ENCODE measurements around the gene SH3RF2.

Gene SH3RF2

DNA sequence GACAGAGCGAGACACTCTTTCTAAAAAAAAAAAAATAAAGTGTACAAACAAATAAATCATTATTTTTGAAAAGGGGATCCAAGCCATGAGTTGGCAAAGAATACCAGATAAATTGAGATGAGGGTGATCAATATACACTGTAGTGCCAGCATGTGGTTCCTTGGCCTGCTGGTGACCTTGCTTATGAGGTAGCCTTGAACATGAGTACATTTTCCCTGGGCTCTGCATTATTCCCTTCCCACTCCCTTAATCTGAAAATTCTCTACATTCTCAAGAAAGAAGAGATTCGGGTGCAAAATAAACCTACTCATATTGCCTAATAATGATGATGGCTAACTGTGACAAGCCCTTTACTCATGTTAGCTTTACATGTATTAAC lies 33.3 kb downstream of the SH3RF2 start:
- TF ChIP-seq ZNF473 (tag by site-specific recombination; IDR thresholded peaks at IDR 0.05) (no peak), ZNF624 (tag by site-specific recombination; IDR thresholded peaks at IDR 0.05) (no peak), ZNF416 (tag by site-specific recombination; IDR thresholded peaks at IDR 0.05) (no peak), ZNF132 (tag by site-specific recombination; IDR thresholded peaks at IDR 0.05; ENCODE audit: borderline replicate concordance) (no peak), ZSCAN23 (tag by site-specific recombination; IDR thresholded peaks at IDR 0.05) (no peak), KLF16 (tag by site-specific recombination; IDR thresholded peaks at IDR 0.05) (no peak), ZNF585B (tag by site-specific recombination; IDR thresholded peaks at IDR 0.05) (no peak), OVOL3 (tag by site-specific recombination; IDR thresholded peaks at IDR 0.05) (no peak), MYNN (tag by site-specific recombination; IDR thresholded peaks at IDR 0.05; ENCODE audit: borderline replicate concordance) (no peak), GLIS1 (tag by site-specific recombination; IDR thresholded peaks at IDR 0.05) (no peak), GLIS2 (tag by site-specific recombination; IDR thresholded peaks at IDR 0.05) (no peak), ZBTB48 (tag by site-specific recombination; IDR thresholded peaks at IDR 0.05) (no peak), ZNF621 (tag by site-specific recombination; IDR thresholded peaks at IDR 0.05) (no peak), SP3 (tag by site-specific recombination; IDR thresholded peaks at IDR 0.05) (no peak)
- TF ChIP-seq, protein P1, sequence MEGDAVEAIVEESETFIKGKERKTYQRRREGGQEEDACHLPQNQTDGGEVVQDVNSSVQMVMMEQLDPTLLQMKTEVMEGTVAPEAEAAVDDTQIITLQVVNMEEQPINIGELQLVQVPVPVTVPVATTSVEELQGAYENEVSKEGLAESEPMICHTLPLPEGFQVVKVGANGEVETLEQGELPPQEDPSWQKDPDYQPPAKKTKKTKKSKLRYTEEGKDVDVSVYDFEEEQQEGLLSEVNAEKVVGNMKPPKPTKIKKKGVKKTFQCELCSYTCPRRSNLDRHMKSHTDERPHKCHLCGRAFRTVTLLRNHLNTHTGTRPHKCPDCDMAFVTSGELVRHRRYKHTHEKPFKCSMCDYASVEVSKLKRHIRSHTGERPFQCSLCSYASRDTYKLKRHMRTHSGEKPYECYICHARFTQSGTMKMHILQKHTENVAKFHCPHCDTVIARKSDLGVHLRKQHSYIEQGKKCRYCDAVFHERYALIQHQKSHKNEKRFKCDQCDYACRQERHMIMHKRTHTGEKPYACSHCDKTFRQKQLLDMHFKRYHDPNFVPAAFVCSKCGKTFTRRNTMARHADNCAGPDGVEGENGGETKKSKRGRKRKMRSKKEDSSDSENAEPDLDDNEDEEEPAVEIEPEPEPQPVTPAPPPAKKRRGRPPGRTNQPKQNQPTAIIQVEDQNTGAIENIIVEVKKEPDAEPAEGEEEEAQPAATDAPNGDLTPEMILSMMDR (tag by site-specific recombination; IDR thresholded peaks at IDR 0.05): no peak
- H3K4me3 ChIP-seq (ENCODE audit: low read depth, low read length): no peak overlapping the region
- H3K4me1 ChIP-seq (ENCODE audit: control insufficient read depth, insufficient read depth, low read length): no peaks in the 10 kb centered on the region
- CTCF ChIA-PET: interaction anchor here (0.6 kb wide), 1 partner anchor 11 kb away, joined by 3 read pairs; no protein-coding TSS in a partner anchor
- POLR2A ChIA-PET: no interaction called here
- no peaks in the 10 kb centered on the region for H3K36me3 ChIP-seq (ENCODE audit: control insufficient read depth in 2 of 2, insufficient read depth in 1 of 2, low read length in 2 of 2)
- no peaks in the 10 kb centered on the region for H3K9me3 ChIP-seq (ENCODE audit: control insufficient read depth, insufficient read depth, low read depth, low read length)
- H3K27ac ChIP-seq (ENCODE audit: extremely low read depth, low read depth, low read length): no peak overlapping the region

DNA sequence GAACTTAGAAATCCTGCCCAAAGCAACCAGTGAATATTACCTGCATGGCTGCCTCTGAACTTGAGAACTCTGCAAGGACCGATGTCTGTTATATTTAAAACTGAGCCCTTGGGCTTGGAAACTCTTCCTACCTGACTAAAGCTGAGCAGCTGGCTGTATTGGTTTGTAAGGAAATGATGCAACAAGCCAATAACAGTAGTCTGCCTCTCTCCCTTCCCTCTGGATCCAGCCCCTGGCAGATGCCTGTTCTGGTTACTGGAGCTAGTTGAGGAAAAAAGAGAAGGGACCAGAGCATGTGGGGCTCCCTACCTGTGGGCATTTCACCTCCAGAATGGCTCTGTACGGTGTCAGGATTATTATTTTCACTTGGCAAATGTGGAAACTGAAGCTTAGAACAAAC lies 34.7 kb downstream of the SH3RF2 start:
- H3K9me3 ChIP-seq (ENCODE audit: control insufficient read depth, insufficient read depth, low read depth, low read length): no peaks in the 10 kb centered on the region
- H3K4me1 ChIP-seq (ENCODE audit: control insufficient read depth, insufficient read depth, low read length): peaks cover 4% of the 10 kb centered on the region; the same call in 1 of the 2 replicates
- no peak overlapping the region for H3K4me3 ChIP-seq (ENCODE audit: low read depth, low read length)
- ChIA-PET CTCF (no interaction called here), POLR2A (no interaction called here)
- H3K27ac ChIP-seq (ENCODE audit: extremely low read depth, low read depth, low read length): no peak overlapping the region
- TF ChIP-seq HOXC10 (CRISPR knock-in tag; IDR thresholded peaks at IDR 0.05): no peak
- TF ChIP-seq ZNF530 (tag by site-specific recombination; IDR thresholded peaks at IDR 0.05; ENCODE audit: low read depth): 0 out of 2 replicates have a peak, but pooled peaks have one; percentile 23
- TF ChIP-seq WT1 (tag by site-specific recombination; IDR thresholded peaks at IDR 0.05): no peak
- TF ChIP-seq ZNF335 (tag by site-specific recombination; conservative IDR thresholded peaks at IDR 0.05): peak; percentile 33; the same call in 1 of the 2 replicates
- no peak for TF ChIP-seq ZNF169 (tag by site-specific recombination; IDR thresholded peaks at IDR 0.05)
- no peak for TF ChIP-seq ZBTB21 (tag by site-specific recombination; IDR thresholded peaks at IDR 0.05)
- H3K36me3 ChIP-seq (ENCODE audit: control insufficient read depth in 2 of 2, insufficient read depth in 1 of 2, low read length in 2 of 2): no peaks in the 10 kb centered on the region

DNA sequence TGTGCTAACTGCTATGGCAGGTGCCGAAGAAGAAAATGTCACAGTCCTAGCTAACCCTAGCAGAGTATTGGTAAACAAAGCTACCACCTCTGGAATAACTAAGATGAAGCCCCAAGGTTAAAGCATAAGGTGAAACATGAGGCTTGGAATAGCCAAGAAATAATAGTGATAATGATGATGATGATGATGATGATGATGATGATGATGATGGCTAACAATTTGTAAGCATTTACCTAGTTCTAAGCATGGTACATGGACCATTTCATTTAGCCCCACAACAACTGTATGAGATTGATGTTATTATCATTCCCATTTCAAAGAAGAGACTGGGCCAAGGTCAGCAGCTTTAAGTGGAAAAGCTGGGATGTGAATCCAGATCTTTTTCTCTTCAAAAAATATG lies 35.3 kb downstream of the SH3RF2 start:
- CTCF ChIA-PET: no interaction called here
- Histone ChIP-seq H3K36me3 (ENCODE audit: control insufficient read depth in 2 of 2, insufficient read depth in 1 of 2, low read length in 2 of 2) (no peaks in the 10 kb centered on the region), H3K4me3 (ENCODE audit: low read depth, low read length) (no peak overlapping the region), H3K9me3 (ENCODE audit: control insufficient read depth, insufficient read depth, low read depth, low read length) (no peaks in the 10 kb centered on the region), H3K27ac (ENCODE audit: extremely low read depth, low read depth, low read length) (no peak overlapping the region), H3K4me1 (ENCODE audit: control insufficient read depth, insufficient read depth, low read length) (peaks cover 7% of the 10 kb centered on the region; the same call in 1 of the 2 replicates)
- TF ChIP-seq, protein P2, sequence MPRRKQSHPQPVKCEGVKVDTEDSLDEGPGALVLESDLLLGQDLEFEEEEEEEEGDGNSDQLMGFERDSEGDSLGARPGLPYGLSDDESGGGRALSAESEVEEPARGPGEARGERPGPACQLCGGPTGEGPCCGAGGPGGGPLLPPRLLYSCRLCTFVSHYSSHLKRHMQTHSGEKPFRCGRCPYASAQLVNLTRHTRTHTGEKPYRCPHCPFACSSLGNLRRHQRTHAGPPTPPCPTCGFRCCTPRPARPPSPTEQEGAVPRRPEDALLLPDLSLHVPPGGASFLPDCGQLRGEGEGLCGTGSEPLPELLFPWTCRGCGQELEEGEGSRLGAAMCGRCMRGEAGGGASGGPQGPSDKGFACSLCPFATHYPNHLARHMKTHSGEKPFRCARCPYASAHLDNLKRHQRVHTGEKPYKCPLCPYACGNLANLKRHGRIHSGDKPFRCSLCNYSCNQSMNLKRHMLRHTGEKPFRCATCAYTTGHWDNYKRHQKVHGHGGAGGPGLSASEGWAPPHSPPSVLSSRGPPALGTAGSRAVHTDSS (tag by site-specific recombination; IDR thresholded peaks at IDR 0.05): peak; percentile 97
- TF ChIP-seq, protein P3, sequence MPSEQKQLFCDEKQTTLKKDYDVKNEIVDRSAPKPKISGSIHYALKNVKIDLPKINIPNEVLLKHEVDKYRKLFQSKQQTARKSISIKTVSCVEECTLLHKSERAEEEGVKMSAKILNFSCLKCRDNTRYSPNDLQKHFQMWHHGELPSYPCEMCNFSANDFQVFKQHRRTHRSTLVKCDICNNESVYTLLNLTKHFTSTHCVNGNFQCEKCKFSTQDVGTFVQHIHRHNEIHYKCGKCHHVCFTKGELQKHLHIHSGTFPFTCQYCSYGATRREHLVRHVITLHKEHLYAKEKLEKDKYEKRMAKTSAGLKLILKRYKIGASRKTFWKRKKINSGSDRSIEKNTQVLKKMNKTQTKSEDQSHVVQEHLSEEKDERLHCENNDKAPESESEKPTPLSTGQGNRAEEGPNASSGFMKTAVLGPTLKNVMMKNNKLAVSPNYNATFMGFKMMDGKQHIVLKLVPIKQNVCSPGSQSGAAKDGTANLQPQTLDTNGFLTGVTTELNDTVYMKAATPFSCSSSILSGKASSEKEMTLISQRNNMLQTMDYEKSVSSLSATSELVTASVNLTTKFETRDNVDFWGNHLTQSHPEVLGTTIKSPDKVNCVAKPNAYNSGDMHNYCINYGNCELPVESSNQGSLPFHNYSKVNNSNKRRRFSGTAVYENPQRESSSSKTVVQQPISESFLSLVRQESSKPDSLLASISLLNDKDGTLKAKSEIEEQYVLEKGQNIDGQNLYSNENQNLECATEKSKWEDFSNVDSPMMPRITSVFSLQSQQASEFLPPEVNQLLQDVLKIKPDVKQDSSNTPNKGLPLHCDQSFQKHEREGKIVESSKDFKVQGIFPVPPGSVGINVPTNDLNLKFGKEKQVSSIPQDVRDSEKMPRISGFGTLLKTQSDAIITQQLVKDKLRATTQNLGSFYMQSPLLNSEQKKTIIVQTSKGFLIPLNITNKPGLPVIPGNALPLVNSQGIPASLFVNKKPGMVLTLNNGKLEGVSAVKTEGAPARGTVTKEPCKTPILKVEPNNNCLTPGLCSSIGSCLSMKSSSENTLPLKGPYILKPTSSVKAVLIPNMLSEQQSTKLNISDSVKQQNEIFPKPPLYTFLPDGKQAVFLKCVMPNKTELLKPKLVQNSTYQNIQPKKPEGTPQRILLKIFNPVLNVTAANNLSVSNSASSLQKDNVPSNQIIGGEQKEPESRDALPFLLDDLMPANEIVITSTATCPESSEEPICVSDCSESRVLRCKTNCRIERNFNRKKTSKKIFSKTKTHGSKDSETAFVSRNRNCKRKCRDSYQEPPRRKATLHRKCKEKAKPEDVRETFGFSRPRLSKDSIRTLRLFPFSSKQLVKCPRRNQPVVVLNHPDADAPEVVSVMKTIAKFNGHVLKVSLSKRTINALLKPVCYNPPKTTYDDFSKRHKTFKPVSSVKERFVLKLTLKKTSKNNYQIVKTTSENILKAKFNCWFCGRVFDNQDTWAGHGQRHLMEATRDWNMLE (tag by site-specific recombination; conservative IDR thresholded peaks at IDR 0.05; ENCODE audit: low read depth): no peak
- TF ChIP-seq, protein P4, sequence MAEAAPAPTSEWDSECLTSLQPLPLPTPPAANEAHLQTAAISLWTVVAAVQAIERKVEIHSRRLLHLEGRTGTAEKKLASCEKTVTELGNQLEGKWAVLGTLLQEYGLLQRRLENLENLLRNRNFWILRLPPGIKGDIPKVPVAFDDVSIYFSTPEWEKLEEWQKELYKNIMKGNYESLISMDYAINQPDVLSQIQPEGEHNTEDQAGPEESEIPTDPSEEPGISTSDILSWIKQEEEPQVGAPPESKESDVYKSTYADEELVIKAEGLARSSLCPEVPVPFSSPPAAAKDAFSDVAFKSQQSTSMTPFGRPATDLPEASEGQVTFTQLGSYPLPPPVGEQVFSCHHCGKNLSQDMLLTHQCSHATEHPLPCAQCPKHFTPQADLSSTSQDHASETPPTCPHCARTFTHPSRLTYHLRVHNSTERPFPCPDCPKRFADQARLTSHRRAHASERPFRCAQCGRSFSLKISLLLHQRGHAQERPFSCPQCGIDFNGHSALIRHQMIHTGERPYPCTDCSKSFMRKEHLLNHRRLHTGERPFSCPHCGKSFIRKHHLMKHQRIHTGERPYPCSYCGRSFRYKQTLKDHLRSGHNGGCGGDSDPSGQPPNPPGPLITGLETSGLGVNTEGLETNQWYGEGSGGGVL (tag by site-specific recombination; IDR thresholded peaks at IDR 0.05): no peak
- POLR2A ChIA-PET: no interaction called here

All from HEK293 (cell line).